ENCODE results near the gene PLCB2.

DNA sequence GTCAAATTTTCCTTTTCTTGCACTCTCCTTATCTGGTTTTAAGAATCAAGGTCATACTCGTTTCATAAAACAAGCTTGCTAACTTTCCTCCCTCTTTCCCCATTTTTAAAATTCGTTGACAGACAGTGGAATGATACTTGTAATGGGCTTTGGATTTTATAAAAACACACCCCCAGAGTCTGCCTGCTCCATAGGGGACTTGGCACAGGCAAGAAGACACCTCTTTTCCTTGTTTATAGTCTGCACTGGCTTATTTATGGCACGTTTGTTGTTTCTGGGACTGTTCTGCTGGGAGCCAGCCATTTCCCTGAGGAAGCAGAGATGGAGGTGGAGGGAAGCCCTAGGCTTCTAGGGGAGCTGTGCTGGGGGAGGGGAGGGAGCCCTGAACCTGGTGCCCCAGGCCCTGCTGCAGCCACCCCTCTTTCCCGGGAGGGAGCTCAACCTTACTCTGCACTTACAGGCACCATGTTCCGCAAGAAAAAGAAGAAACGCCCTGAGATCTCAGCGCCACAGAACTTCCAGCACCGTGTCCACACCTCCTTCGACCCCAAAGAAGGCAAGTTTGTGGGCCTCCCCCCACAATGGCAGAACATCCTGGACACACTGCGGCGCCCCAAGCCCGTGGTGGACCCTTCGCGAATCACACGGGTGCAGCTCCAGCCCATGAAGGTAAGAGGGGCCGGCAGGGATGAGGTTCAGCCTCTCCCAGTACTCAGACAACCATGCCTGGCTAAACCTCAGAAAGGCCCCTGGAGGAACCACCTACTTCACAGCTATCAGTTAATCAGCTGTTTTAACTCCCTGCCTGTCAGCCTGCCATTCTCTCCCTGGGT is 43.2 kb downstream of the PLCB2 start:
- TF ChIP-seq, protein P1, sequence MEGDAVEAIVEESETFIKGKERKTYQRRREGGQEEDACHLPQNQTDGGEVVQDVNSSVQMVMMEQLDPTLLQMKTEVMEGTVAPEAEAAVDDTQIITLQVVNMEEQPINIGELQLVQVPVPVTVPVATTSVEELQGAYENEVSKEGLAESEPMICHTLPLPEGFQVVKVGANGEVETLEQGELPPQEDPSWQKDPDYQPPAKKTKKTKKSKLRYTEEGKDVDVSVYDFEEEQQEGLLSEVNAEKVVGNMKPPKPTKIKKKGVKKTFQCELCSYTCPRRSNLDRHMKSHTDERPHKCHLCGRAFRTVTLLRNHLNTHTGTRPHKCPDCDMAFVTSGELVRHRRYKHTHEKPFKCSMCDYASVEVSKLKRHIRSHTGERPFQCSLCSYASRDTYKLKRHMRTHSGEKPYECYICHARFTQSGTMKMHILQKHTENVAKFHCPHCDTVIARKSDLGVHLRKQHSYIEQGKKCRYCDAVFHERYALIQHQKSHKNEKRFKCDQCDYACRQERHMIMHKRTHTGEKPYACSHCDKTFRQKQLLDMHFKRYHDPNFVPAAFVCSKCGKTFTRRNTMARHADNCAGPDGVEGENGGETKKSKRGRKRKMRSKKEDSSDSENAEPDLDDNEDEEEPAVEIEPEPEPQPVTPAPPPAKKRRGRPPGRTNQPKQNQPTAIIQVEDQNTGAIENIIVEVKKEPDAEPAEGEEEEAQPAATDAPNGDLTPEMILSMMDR (optimal IDR thresholded peaks at IDR 0.05 in 1 of 3, IDR thresholded peaks at IDR 0.05 in 1 of 3, conservative IDR thresholded peaks at IDR 0.05 in 1 of 3; ENCODE audit: extremely low read depth in 1 of 3, insufficient read depth in 2 of 3, low read length in 3 of 3): no peak
- TF ChIP-seq EZH2 (IDR thresholded peaks at IDR 0.05; ENCODE audit: low read length): no peak

Measured in keratinocyte (primary cell).